ENCODE results near the gene FMN1. TPM values are rescaled to one million over a fixed set of nuclear protein-coding genes. Genes with fewer than 3 reads are reported as not detected.

FMN1 gene
- total RNA-seq, 1 experiment from 2014 or later, result 0.37 TPM

DNA sequence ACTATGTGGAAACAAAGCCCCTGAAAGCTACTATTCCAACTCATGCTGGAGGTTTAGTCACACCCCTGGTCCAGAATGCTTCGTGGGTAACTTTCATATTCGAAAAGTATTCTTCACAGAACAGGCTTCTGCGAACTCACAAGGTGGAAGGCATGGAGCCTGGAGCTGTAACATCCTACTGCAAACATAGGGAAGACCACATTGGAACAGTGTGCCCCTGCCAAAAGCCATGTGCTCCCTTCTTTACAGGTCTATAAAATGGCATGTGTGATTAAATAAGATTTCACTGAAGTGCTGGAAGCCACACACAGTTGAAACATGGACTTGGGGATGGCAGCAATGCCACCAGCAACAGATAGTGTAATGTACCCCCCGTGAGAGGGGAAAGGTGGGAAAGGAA lies 370.8 kb downstream of the FMN1 start:
- Histone ChIP-seq H3K27ac (ENCODE audit: low read depth, low read length, poor library complexity, severe bottlenecking) (no peak overlapping the region), H3K4me1 (ENCODE audit: insufficient read depth, low read length, poor library complexity, severe bottlenecking) (peaks cover 8% of the 10 kb centered on the region), H3K9me3 (ENCODE audit: low read depth, low read length, poor library complexity, severe bottlenecking) (no peaks in the 10 kb centered on the region), H3K27me3 (replicated peaks; ENCODE audit: insufficient read depth, low read depth, low read length, poor library complexity) (no peaks in the 10 kb centered on the region), H3K36me3 (ENCODE audit: insufficient read depth, low read length, poor library complexity, severe bottlenecking) (no peaks in the 10 kb centered on the region), H3K4me3 (ENCODE audit: low read depth, low read length, poor library complexity, severe bottlenecking) (no peak overlapping the region)
- no peak for DNase-seq (ENCODE audit: low spot score)
- POLR2A ChIA-PET (ENCODE audit: low non-redundant PET), result no interaction called here
- intact Hi-C loops (cut with micrococcal nuclease; ENCODE audit: unreplicated experiment), result no loop called here
- TF ChIP-seq EZH2 (IDR thresholded peaks at IDR 0.05; ENCODE audit: borderline replicate concordance, low read depth, low read length, poor library complexity, severe bottlenecking), result no peak
- TF ChIP-seq, protein P1, sequence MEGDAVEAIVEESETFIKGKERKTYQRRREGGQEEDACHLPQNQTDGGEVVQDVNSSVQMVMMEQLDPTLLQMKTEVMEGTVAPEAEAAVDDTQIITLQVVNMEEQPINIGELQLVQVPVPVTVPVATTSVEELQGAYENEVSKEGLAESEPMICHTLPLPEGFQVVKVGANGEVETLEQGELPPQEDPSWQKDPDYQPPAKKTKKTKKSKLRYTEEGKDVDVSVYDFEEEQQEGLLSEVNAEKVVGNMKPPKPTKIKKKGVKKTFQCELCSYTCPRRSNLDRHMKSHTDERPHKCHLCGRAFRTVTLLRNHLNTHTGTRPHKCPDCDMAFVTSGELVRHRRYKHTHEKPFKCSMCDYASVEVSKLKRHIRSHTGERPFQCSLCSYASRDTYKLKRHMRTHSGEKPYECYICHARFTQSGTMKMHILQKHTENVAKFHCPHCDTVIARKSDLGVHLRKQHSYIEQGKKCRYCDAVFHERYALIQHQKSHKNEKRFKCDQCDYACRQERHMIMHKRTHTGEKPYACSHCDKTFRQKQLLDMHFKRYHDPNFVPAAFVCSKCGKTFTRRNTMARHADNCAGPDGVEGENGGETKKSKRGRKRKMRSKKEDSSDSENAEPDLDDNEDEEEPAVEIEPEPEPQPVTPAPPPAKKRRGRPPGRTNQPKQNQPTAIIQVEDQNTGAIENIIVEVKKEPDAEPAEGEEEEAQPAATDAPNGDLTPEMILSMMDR (conservative IDR thresholded peaks at IDR 0.05; ENCODE audit: low read depth, low read length), result no peak
- CTCF ChIA-PET, result no interaction called here
- no TSS peak for BruUV-seq (replicated peaks)

DNA sequence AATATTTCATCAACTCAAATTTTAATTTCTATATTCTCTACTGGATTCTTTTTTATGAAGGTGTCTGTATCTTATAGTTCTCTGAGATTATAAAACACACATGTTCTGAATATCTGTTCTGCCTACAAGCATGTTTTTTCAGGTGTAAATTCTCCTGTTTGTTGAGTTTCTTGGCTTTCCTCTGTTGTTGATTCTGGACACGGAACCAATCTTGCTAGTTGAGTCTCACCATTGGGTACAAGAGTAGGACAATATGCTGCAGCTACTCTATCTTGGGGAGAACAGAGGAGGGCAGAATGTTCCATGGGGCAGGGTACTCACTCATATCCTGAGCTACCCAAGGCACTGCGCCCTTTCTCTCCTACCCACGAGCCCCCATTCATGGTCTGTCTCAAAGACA lies 371.8 kb downstream of the FMN1 start:
- no peak overlapping the region for H3K4me3 ChIP-seq (ENCODE audit: low read depth, low read length, poor library complexity, severe bottlenecking)
- H3K36me3 ChIP-seq (ENCODE audit: insufficient read depth, low read length, poor library complexity, severe bottlenecking), result no peaks in the 10 kb centered on the region
- intact Hi-C loops (cut with micrococcal nuclease; ENCODE audit: unreplicated experiment), result no loop called here
- ChIA-PET POLR2A (ENCODE audit: low non-redundant PET) (no interaction called here), CTCF (no interaction called here)
- TF ChIP-seq EZH2 (IDR thresholded peaks at IDR 0.05; ENCODE audit: borderline replicate concordance, low read depth, low read length, poor library complexity, severe bottlenecking), result no peak
- no peak for DNase-seq (ENCODE audit: low spot score)
- H3K9me3 ChIP-seq (ENCODE audit: low read depth, low read length, poor library complexity, severe bottlenecking), result no peaks in the 10 kb centered on the region
- no peak overlapping the region for H3K27ac ChIP-seq (ENCODE audit: low read depth, low read length, poor library complexity, severe bottlenecking)
- no peaks in the 10 kb centered on the region for H3K27me3 ChIP-seq (replicated peaks; ENCODE audit: insufficient read depth, low read depth, low read length, poor library complexity)
- no TSS peak for BruUV-seq (replicated peaks)
- peaks cover 12% of the 10 kb centered on the region for H3K4me1 ChIP-seq (ENCODE audit: insufficient read depth, low read length, poor library complexity, severe bottlenecking)

DNA sequence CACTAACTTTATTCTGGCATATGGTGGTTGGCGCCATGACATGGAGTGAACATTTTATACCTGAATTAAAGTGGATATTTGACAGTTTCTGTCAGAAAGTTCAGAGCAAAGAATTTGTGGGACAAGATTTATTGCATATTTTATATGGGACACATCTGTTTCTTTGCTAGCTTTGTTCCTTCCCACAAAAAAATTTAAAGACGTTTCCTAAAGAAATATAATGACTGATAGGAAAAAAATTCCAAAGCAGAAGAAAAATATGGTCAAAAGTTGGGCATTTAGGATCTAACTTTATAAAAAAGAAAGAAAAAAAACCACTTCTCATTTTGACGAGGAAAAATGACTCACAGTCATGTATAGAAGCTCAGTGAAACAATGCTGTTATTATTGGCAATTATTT lies 375.1 kb downstream of the FMN1 start:
- intact Hi-C loops (cut with micrococcal nuclease; ENCODE audit: unreplicated experiment), result no loop called here
- no peak overlapping the region for H3K4me3 ChIP-seq (ENCODE audit: low read depth, low read length, poor library complexity, severe bottlenecking)
- no peaks in the 10 kb centered on the region for H3K36me3 ChIP-seq (ENCODE audit: insufficient read depth, low read length, poor library complexity, severe bottlenecking)
- ChIA-PET POLR2A (ENCODE audit: low non-redundant PET) (no interaction called here), CTCF (no interaction called here)
- no peaks in the 10 kb centered on the region for H3K27me3 ChIP-seq (replicated peaks; ENCODE audit: insufficient read depth, low read depth, low read length, poor library complexity)
- H3K27ac ChIP-seq (ENCODE audit: low read depth, low read length, poor library complexity, severe bottlenecking), result no peak overlapping the region
- H3K9me3 ChIP-seq (ENCODE audit: low read depth, low read length, poor library complexity, severe bottlenecking), result no peaks in the 10 kb centered on the region
- TF ChIP-seq EZH2 (IDR thresholded peaks at IDR 0.05; ENCODE audit: borderline replicate concordance, low read depth, low read length, poor library complexity, severe bottlenecking), result no peak
- TF ChIP-seq, protein P1 (conservative IDR thresholded peaks at IDR 0.05; ENCODE audit: low read depth, low read length), result no peak
- no TSS peak for BruUV-seq (replicated peaks)
- no peak for DNase-seq (ENCODE audit: low spot score)
- peaks cover 12% of the 10 kb centered on the region for H3K4me1 ChIP-seq (ENCODE audit: insufficient read depth, low read length, poor library complexity, severe bottlenecking)

DNA sequence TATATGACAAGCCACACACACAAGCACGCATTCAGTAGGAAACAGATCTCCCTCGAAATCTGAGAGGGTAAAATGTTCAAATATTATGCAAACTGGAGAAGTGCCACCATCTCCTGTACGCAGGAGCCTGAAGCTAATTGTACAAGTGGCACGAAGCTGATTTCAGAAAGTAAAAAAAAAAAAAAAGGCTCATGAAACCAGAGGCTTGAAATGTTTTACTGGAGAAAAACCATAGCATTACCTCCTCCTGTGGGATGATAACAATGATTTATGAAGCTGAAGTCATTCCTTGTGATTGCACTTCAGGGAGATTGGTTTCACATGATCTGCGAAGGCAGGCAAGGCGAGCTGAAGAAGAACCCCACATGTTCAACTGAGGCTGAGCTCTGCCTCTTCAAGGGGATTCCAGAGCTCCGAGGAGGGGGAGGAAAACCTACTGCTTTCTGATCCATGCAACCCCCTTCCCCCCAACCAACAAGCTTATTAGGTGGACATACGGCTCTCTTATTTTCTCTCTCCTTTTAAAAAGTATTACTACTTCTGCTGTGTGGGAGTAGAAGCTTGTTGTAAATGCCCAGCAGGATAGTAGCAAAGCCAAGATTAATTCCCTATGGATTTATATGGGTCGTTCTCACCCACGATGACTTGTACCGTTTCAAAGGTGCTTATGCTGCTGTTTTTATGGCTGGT lies 375.6 kb downstream of the FMN1 start:
- intact Hi-C loops (cut with micrococcal nuclease; ENCODE audit: unreplicated experiment), result no loop called here
- BruUV-seq (replicated peaks), result no TSS peak
- ChIA-PET POLR2A (ENCODE audit: low non-redundant PET) (interaction anchor here (0.6 to 0.9 kb wide), 2 partner anchors 25 to 911 kb away, joined by 3 to 18 read pairs; no protein-coding TSS in a partner anchor), CTCF (interaction anchor here (0.6 kb wide), 1 partner anchor 147 kb away, joined by 4 read pairs; no protein-coding TSS in a partner anchor)
- no peaks in the 10 kb centered on the region for H3K36me3 ChIP-seq (ENCODE audit: insufficient read depth, low read length, poor library complexity, severe bottlenecking)
- no peak overlapping the region for H3K4me3 ChIP-seq (ENCODE audit: low read depth, low read length, poor library complexity, severe bottlenecking)
- peaks cover under 1% of the 10 kb centered on the region for H3K27me3 ChIP-seq (replicated peaks; ENCODE audit: insufficient read depth, low read depth, low read length, poor library complexity)
- peaks cover 12% of the 10 kb centered on the region for H3K4me1 ChIP-seq (ENCODE audit: insufficient read depth, low read length, poor library complexity, severe bottlenecking)
- H3K9me3 ChIP-seq (ENCODE audit: low read depth, low read length, poor library complexity, severe bottlenecking), result no peaks in the 10 kb centered on the region
- TF ChIP-seq EZH2 (IDR thresholded peaks at IDR 0.05; ENCODE audit: borderline replicate concordance, low read depth, low read length, poor library complexity, severe bottlenecking), result no peak
- TF ChIP-seq, protein P1 (conservative IDR thresholded peaks at IDR 0.05; ENCODE audit: low read depth, low read length), result no peak
- peak; percentile 69 for DNase-seq (ENCODE audit: low spot score)
- H3K27ac ChIP-seq (ENCODE audit: low read depth, low read length, poor library complexity, severe bottlenecking), result no peak overlapping the region

Data from A673 (cell line).